Stimulated activated CD4-positive, alpha-beta T cell treated with anti-CD3 and anti-CD28 coated beads, TNF-alpha, amount 100 ng/mL, for 24 hours (primary cell): ENCODE results near the gene FOXP1.

Experiments
- DNase-seq, 3 experiments: peaks; one replicate each; pipeline ENCODE4 v3.0.0-alpha.2; 2020; ENCODE audit warnings: low read depth in 3 of 3

FOXP1 gene

DNA sequence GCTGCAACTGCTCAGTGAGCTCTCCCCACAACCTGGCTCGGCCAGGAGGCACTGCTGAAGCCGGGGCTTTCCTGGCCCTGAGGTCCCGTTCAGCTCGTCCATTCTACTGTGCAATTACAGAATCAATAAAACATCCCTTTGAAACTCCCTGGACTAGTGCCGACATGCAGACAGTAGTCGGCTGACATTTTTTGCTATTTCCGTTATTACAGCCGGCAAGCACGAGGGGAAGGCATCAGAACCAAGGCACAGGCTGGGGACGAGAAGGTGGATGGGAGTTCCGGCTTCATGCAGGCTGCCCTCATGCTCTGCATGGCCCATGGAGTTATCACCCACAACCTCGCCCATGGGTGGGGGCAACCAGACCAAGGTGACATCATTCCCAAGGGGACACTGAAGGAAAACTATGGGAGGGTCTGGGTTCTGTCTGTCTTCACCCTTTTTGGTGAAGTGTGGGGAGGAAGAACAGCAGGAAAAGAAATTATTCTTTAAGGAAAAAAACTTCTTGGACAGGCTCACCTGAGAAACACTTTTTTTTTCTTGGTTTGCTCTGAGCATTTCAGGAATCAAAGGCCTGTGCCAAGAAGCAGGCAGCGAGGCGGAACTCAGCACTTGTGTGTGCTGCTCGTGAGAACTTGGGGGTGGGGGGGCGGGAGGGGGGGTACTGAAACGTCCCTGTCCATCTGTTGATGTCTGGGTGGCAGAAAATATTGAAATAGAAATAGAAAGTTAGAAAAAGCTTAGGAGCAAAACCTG lies 154.5 kb downstream of the FOXP1 start:
- DNase-seq: no peak

GRCh38 chr3:71425491-71426071 lies 157.9 kb downstream of the FOXP1 start:
- no peak for DNase-seq

GRCh38 chr3:71423151-71423906 lies 160.2 kb downstream of the FOXP1 start:
- DNase-seq: no peak

GRCh38 chr3:71421820-71422566 lies 161.5 kb downstream of the FOXP1 start:
- DNase-seq: peak in 1 of 3 experiments; percentile 45

- DNase-seq: no peak
Measured at GRCh38 chr3:71421475-71421819, 162.1 kb downstream of the FOXP1 start.

DNA sequence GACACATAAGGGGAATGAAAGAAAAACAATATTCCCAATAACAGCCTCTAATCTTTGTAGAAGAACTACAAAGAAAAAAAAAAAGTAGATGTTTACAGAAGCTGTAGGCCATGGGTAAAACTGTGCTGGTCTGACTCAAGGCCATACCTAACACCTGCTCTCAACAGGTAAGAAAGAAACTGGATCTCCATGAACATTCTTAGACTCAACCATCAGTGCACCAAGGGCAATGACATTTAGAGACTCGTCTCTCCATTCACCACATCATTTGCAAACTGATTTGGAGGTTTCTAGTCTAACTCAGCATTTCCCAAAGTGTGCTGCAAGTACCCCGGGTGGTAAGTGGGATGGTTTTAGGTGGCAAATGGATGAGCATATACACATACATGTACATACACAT lies 164.2 kb downstream of the FOXP1 start:
- DNase-seq: no peak

DNA sequence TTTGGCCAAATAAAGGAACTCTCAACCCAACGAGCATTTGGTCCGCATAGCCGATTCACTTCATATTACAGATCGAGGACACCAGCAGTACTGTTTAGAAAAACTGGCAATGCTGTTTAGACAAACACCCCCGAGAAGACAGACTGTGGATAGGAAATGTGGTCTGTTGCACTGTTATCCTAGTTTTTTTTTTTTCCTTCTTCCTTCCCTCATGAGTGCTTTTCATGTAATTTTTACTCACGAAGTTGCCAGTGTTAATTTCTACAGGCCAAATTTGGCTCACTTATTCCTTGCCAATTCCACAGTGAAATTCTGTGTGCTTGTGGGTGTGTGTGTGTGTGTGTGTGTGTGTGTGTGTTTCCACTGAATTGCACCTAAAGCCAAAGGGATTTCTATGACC lies 165.7 kb downstream of the FOXP1 start:
- no peak for DNase-seq

DNA sequence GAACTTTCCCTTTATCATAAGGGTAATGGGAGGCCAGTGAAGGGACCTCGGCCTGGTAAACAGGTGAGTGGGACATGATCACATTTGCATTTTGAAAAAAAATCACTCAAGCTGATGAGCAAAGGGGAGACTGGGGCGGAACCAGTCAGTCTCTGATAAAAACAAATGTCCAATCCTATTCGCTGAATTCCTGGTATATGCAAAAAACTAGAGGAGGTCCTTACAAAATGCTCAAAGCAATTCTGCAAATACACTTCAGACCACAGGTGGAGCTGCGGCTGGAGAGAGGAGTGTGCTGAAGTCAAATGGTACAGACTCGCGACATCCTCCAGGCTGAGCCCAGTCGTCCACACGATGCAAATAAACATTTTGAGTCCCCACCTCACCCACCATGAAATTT lies 166.7 kb downstream of the FOXP1 start:
- peak in 1 of 3 experiments; percentile 27 for DNase-seq

- no peak for DNase-seq
Measured at GRCh38 chr3:71415681-71416122, 167.8 kb downstream of the FOXP1 start.

GRCh38 chr3:71414189-71414927 lies 169.2 kb downstream of the FOXP1 start:
- DNase-seq: no peak

DNA sequence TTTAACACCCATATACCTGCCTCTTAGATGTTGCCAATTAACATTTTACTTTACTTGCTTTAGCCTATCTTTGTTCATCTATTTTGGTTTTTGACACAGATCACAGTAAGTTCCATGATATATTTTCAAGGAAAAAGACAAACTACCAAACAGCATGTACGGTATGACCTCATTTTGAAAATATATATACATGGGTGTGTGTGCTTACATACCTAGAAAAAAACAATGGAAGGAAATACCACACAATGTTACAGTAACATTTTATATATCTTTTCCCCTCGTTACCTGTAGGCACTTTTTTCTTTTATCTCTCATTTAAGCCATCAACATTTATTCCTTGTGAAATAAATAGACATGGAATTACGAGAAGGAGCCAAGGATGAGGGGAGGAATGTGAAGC lies 170.0 kb downstream of the FOXP1 start:
- no peak for DNase-seq

DNA sequence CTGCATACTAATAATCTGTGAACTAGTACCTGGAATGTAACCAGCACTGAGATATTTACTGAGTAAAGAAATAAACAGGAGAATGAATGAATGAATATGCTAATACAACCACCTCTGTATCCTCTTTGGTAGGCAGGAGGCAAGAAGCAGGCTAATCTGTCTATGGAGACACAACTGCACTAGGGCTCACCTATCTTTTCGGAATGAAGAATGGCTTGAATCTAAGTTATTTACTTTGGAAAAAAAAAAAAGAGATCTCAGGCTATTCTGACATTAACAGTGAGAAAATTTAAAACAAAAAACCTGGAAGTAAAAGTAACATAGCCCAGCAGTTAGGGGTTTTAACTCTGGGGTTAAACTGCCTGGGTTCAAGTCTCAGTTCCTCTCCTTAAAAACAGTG lies 174.2 kb downstream of the FOXP1 start:
- no peak for DNase-seq

DNA sequence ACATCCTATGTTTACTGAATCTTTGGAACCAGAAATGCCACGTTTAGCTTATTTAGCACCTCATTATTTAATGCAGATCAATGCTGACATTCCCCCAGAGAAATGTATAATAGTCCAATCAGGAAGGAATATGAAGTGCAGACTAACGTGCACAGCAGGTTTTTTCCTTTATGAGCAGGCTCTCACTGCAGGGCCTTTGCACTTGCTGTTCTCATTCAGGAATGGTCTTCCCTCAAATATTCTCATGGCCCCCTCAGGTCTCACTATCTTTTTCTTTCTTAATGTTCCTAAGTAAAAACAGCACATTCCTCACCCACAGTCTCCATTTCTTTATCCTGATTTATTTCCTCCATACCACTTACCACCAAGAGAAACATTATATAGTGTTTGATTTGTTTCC lies 174.6 kb downstream of the FOXP1 start:
- DNase-seq: no peak

GRCh38 chr3:71407823-71408222 lies 175.7 kb downstream of the FOXP1 start:
- no peak for DNase-seq

DNA sequence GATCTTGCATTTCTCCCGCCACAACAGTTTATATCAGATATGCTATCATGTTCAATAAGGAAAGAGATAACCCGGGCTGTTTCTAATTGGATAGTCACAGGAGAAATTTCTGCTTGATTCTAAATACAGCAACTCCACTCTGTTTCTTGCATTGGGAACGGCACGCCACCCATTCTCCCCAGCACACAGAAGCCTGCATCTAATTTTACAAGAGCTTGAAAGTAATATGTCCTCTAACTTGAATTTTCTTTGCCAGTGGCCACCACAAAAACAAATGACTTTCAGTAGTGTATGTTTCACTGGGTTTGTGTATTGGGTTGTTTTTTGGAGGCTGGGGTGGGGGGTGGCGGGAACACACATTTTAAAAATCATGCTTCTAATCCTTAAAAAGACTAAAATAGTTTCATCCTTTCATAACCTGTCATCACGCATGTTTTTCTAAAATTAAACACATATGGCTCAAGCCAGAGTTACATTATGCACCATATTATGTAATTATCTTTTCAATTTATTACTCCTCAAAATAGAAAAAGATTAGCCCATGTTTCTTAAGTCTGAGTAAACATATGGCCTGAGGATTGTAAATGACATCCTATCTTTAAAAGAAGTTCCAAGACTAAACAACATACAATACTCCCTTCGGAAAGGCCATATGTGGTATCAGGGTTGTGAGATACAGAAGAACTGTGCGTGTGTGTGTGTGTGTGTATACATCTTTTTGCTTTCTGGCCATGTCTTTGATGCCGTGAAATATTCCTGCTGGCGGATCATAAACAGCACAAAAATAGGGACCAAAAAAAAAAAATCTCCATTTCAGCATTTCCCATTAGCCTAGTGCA lies 176.3 kb downstream of the FOXP1 start:
- no peak for DNase-seq

GRCh38 chr3:71402911-71403310 lies 180.6 kb downstream of the FOXP1 start:
- DNase-seq: no peak

GRCh38 chr3:71402280-71402679 lies 181.2 kb downstream of the FOXP1 start:
- no peak for DNase-seq

GRCh38 chr3:71401695-71402231 lies 181.8 kb downstream of the FOXP1 start:
- DNase-seq: no peak

- no peak for DNase-seq
Measured at GRCh38 chr3:71400986-71401451, 182.5 kb downstream of the FOXP1 start.

- DNase-seq: no peak
Measured at GRCh38 chr3:71399478-71399877, 184.1 kb downstream of the FOXP1 start.
